Measurements from ENCODE around the gene TEAD2. TPM values are rescaled to one million over a fixed set of nuclear protein-coding genes. Genes with fewer than 3 reads are reported as not detected.

Gene TEAD2
- total RNA-seq, 6 experiments from 2014 or later, result 16.5 to 23.1 (median 20.8) TPM

GRCh38 chr19:49396738-49397505, 34.7 kb upstream of the TEAD2 start:
- no peak for DNase-seq
- Mint-ChIP-seq H3K36me3 (ENCODE audit: low read depth) (no peaks in the 10 kb centered on the region), H3K27ac (no peak overlapping the region), H3K4me1 (ENCODE audit: low read depth) (peaks cover 3% of the 10 kb centered on the region), H3K27me3 (ENCODE audit: insufficient read depth) (peaks cover 24% of the 10 kb centered on the region), H3K4me3 (no peak overlapping the region), H3K9me3 (no peaks in the 10 kb centered on the region)
- TF ChIP-seq CTCF (IDR thresholded peaks at IDR 0.05), result no peak

GRCh38 chr19:49395581-49396407, 33.6 kb upstream of the TEAD2 start:
- H3K4me3 Mint-ChIP-seq, result no peak overlapping the region
- peaks cover 20% of the 10 kb centered on the region for H3K27me3 Mint-ChIP-seq (ENCODE audit: insufficient read depth)
- no peak overlapping the region for H3K27ac Mint-ChIP-seq
- no peak for TF ChIP-seq CTCF (IDR thresholded peaks at IDR 0.05)
- no peaks in the 10 kb centered on the region for H3K36me3 Mint-ChIP-seq (ENCODE audit: low read depth)
- DNase-seq, result no peak
- H3K9me3 Mint-ChIP-seq, result no peaks in the 10 kb centered on the region
- H3K4me1 Mint-ChIP-seq (ENCODE audit: low read depth), result peaks cover 6% of the 10 kb centered on the region

- H3K27me3 Mint-ChIP-seq (ENCODE audit: insufficient read depth), result peaks cover 23% of the 10 kb centered on the region
- DNase-seq, result no peak
- no peak overlapping the region for H3K4me3 Mint-ChIP-seq
- no peak for TF ChIP-seq CTCF (IDR thresholded peaks at IDR 0.05)
- H3K27ac Mint-ChIP-seq, result no peak overlapping the region
- H3K4me1 Mint-ChIP-seq (ENCODE audit: low read depth), result peaks cover 6% of the 10 kb centered on the region
- no peaks in the 10 kb centered on the region for H3K36me3 Mint-ChIP-seq (ENCODE audit: low read depth)
- H3K9me3 Mint-ChIP-seq, result no peaks in the 10 kb centered on the region
Observed at GRCh38 chr19:49393881-49394280, 31.7 kb upstream of the TEAD2 start.

DNA sequence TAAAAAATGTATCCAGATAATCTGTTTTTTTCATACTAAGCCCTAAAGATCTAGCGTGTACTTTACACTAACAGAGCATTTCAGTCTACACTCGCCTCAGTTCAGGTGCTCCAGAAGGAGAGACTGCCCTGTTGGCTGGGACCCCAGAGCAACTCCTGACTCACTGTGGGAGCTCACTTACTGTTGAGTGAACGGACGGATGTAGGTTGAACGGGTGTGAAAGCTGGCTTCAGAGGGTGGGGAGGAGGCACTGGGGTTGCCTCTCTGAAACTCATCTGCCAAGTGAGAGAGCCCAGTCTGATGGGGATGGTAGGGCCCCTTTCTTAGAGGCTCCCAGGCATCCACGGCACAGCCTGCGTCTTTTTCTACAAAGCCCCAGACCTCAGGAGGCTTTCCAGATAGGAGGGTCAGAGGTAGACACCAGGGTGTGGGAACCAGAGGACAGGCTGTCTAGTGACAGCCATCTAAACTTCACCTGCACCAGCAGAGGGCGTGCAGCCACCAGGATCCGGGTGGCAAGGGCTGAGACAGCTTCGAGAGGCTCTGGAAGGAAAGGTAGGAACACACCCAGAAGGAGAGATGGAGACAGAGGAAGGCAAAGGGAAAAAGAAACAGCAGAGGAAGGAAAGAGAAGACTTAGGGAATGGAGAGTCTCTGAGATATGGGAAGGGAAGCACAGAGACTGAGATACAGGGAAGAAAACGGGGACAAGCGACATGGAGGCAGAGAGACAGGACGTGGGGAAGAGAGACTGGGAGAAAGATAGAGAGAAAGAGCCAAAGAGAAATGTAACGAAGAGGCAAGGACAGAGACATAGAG, 29.6 kb upstream of the TEAD2 start:
- DNase-seq, result peak; percentile 49
- Mint-ChIP-seq H3K27ac (no peak overlapping the region), H3K4me3 (no peak overlapping the region), H3K36me3 (ENCODE audit: low read depth) (no peaks in the 10 kb centered on the region), H3K4me1 (ENCODE audit: low read depth) (peaks cover 6% of the 10 kb centered on the region), H3K27me3 (ENCODE audit: insufficient read depth) (peaks cover 18% of the 10 kb centered on the region), H3K9me3 (no peaks in the 10 kb centered on the region)
- peak; percentile 88 for TF ChIP-seq CTCF (IDR thresholded peaks at IDR 0.05)

- Mint-ChIP-seq H3K4me3 (no peak overlapping the region), H3K27me3 (ENCODE audit: insufficient read depth) (peaks cover 18% of the 10 kb centered on the region), H3K9me3 (no peaks in the 10 kb centered on the region), H3K4me1 (ENCODE audit: low read depth) (peaks cover 6% of the 10 kb centered on the region), H3K36me3 (ENCODE audit: low read depth) (no peaks in the 10 kb centered on the region), H3K27ac (no peak overlapping the region)
- TF ChIP-seq CTCF (IDR thresholded peaks at IDR 0.05), result no peak
- no peak for DNase-seq
Observed at GRCh38 chr19:49390929-49391359, 28.7 kb upstream of the TEAD2 start.
